Kidney (tissue), 14 donors: ENCODE measurements around the gene FRMD4A. TPM values are rescaled to one million over a fixed set of nuclear protein-coding genes. Genes with fewer than 3 reads are reported as not detected.

ENCODE experiments used
- DNase-seq, 5 donors: peaks; one replicate each; pipeline ENCODE4 v3.0.0-alpha.2; 2013 to 2020
- FAIRE-seq: peaks from 2 replicates; lab custom pipeline; 2012; peaks lifted over from hg19 to GRCh38; lab: Jason Lieb, UNC
- H3K27ac ChIP-seq, 2 donors: one replicate each; pipeline ENCODE4 v1.7.0; 2013; ENCODE audit warnings: low read depth in 2 of 2, low read length in 2 of 2, inconsistent platforms in 1 of 2
- H3K27me3 ChIP-seq: one replicate; pipeline ENCODE4 v1.7.1; 2013; ENCODE audit warnings: low read length, inconsistent platforms; ENCODE audit not compliant: control insufficient read depth, insufficient read depth
- H3K36me3 ChIP-seq, 3 donors: one replicate each; pipeline versions ENCODE4 v1.7.0 to v1.7.1; 2013; ENCODE audit warnings: low read length in 3 of 3, control low read depth in 1 of 3, inconsistent platforms in 1 of 3; ENCODE audit not compliant: insufficient read depth in 3 of 3, control insufficient read depth in 2 of 3
- H3K4me1 ChIP-seq, 3 donors: one replicate each; pipeline versions ENCODE4 v1.7.0 to v1.7.1; 2013; ENCODE audit warnings: low read length in 3 of 3, inconsistent platforms in 1 of 3, low read depth in 1 of 3; ENCODE audit not compliant: control insufficient read depth in 2 of 3, insufficient read depth in 2 of 3
- H3K4me3 ChIP-seq, 3 donors: one replicate each; pipeline versions ENCODE4 v1.7.0 to v1.8.1; 2013; ENCODE audit warnings: low read length in 3 of 3, control low read depth in 1 of 3, inconsistent platforms in 1 of 3
- H3K9ac ChIP-seq, 3 donors: one replicate each; pipeline versions ENCODE4 v1.7.0 to v1.7.1; 2013; ENCODE audit warnings: low read length in 3 of 3, control low read depth in 1 of 3, inconsistent platforms in 1 of 3
- H3K9me3 ChIP-seq, 3 donors: one replicate each; pipeline versions ENCODE4 v1.7.0 to v1.7.1; 2013; ENCODE audit warnings: low read length in 3 of 3, control low read depth in 1 of 3, inconsistent platforms in 1 of 3; ENCODE audit not compliant: control insufficient read depth in 2 of 3, insufficient read depth in 1 of 3
- intact Hi-C: fragments of 100-400 bp; cut with DNase I; formaldehyde crosslinking; loops from one replicate; pipeline ENCODE4 v1.11.1; 2022
- polyA plus RNA-seq: library from polyadenylated mRNA; stranded (reverse); fragments of 350-450 nt; fragmentation: Illumina TruSeq; extraction: RNeasy Lipid Tissue Mini Kit (QIAGEN cat#74804); gene quantifications from one replicate; pipeline ENCODE4 v1.2.3, GENCODE V29; 2014; ENCODE audit warnings: low read depth, low replicate concordance; ENCODE audit not compliant: insufficient read depth
- total RNA-seq: library from RNA; stranded (reverse); fragmentation: NEBNext Ultra II Directional; extraction: Animal tissue kit (Norgen Biotek cat#: 25700); gene quantifications from one replicate; pipeline ENCODE4 v1.2.1, GENCODE V29; 2021
- TF ChIP-seq, protein P1 (sequence below): IDR thresholded peaks from 3 replicates; pipeline ENCODE4 v1.5.1; 2012; ENCODE audit warnings: mild to moderate bottlenecking, moderate library complexity, borderline replicate concordance; ENCODE audit not compliant: insufficient read depth; ENCODE audit errors: extremely low read depth
- donor health status: control.
- donor health status: control.
- donor health status: control.
- donor health status: control.
- donor health status: control.
- donor health status: DM: yes; HTN: yes; CAD: no.
- donor health status: Normal renal cell carcinoma (clear cell type).

FRMD4A gene
- total and polyA plus RNA-seq, 2 donors from 2014 or later, result 16.0 to 68.2 TPM

DNA sequence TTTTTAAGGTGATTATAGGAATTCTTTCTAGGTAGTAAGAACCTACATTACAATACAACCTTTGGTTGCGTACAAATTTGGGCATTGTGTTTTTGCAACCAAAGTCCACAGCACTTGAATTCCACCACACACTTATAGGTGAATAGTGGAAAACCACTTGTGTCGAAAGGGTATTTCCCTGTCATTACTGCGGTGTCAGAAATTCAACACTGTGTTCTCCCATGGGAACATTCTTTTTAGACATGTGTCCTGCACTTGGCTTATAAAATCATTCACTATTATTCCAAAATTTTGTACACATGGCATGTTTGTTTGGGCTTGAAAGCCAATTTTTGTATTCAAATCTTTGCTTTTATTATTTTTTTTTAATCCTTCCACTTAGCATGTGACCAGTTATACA lies 410.3 kb downstream of the FRMD4A start:
- intact Hi-C loops, result no loop called here
- no peak for FAIRE-seq

DNA sequence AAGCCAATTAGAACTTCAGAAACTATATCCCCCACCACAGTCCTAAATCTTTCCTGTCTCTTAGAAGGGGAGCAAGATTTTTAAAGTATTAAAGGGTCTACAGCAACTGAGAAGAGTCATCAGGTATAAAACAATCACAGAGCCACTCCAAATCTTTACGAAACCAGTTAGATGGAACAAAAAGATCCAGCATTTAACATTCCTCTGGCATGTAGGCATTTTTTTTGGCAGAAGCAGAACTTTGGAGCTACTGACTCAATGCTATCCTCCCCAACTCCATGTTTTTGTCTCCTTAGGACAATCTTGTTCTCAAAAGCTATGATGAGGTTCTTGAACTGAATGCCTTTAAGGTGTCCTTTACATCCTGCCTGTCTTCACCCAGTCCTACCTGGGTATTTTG lies 410.7 kb downstream of the FRMD4A start:
- H3K27me3 ChIP-seq, result no peaks in the 10 kb centered on the region
- no peaks in the 10 kb centered on the region for H3K36me3 ChIP-seq
- FAIRE-seq (no peak), DNase-seq (no peak)
- no peak overlapping the region for H3K27ac ChIP-seq
- no peaks in the 10 kb centered on the region for H3K9me3 ChIP-seq
- no peak overlapping the region for H3K4me3 ChIP-seq
- TF ChIP-seq, protein P1, sequence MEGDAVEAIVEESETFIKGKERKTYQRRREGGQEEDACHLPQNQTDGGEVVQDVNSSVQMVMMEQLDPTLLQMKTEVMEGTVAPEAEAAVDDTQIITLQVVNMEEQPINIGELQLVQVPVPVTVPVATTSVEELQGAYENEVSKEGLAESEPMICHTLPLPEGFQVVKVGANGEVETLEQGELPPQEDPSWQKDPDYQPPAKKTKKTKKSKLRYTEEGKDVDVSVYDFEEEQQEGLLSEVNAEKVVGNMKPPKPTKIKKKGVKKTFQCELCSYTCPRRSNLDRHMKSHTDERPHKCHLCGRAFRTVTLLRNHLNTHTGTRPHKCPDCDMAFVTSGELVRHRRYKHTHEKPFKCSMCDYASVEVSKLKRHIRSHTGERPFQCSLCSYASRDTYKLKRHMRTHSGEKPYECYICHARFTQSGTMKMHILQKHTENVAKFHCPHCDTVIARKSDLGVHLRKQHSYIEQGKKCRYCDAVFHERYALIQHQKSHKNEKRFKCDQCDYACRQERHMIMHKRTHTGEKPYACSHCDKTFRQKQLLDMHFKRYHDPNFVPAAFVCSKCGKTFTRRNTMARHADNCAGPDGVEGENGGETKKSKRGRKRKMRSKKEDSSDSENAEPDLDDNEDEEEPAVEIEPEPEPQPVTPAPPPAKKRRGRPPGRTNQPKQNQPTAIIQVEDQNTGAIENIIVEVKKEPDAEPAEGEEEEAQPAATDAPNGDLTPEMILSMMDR, result no peak
- H3K4me1 ChIP-seq, result peaks cover 0 to 3% (median 0%) of the 10 kb centered on the region in 3 donors
- intact Hi-C loops, result no loop called here
- H3K9ac ChIP-seq, result no peak overlapping the region

More for the DNA sequence above, 410.3 kb downstream of the FRMD4A start:
- H3K36me3 ChIP-seq, result no peaks in the 10 kb centered on the region
- H3K27ac ChIP-seq, result no peak overlapping the region
- peaks cover 0 to 3% (median 0%) of the 10 kb centered on the region in 3 donors for H3K4me1 ChIP-seq
- TF ChIP-seq, protein P1, result no peak
- H3K9me3 ChIP-seq, result no peaks in the 10 kb centered on the region
- no peak overlapping the region for H3K4me3 ChIP-seq
- H3K27me3 ChIP-seq, result no peaks in the 10 kb centered on the region
- no peak overlapping the region for H3K9ac ChIP-seq
- DNase-seq, result no peak

DNA sequence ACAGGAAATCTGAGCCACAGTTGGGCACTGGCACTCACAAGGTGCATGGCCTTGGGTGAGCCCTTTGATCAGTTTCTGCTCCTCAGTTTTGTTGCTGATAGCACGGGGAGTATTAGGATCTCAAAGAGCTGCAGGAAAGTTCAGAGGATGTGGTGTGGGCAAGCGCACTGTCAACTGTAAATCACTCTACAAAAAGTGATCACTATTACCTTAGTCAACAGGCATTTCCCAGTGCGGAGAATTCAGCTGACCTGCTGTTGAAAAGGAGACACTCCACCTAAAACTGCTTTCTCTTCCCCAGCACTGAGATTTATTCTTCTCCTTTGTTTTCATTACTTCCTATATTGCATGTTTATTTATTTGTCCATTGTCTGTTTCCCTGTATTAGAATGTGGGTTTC lies 412.9 kb downstream of the FRMD4A start:
- Histone ChIP-seq H3K27ac (no peak overlapping the region), H3K4me1 (peaks cover 0 to 3% (median 0%) of the 10 kb centered on the region in 3 donors), H3K27me3 (no peaks in the 10 kb centered on the region), H3K9me3 (no peaks in the 10 kb centered on the region), H3K4me3 (no peak overlapping the region), H3K36me3 (no peaks in the 10 kb centered on the region), H3K9ac (no peak overlapping the region)
- intact Hi-C loops, result no loop called here
- TF ChIP-seq, protein P1, result no peak
- FAIRE-seq (no peak), DNase-seq (peak in 2 of 5 donors; percentile 36 to 50)

DNA sequence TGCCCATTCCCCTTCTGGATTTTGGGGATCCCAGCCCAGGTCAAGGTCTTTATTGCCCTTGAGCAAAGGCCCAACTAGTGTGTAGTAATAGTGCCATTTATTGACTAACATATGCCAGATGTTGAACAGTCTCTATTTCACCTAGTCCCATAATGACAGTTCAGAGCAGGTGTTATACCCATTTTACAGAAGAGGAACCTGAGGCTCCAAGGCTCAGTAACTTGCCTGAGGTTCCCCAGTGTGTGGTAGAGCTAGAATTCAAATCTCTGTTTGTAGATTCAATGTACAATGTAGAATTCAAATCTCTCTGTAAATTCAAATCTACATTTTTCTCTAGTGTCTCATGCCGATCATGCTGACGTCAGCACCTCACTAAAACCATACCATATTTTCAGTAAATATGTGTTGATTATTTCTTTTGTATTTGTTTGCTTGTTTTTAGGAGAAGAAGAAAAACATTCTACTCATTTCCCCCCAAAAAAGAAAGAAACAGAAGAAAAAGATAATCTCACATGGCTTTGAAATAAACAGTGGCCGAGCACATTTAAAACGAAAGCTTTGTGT lies 414.3 kb downstream of the FRMD4A start:
- H3K4me3 ChIP-seq, result no peak overlapping the region
- FAIRE-seq (no peak), DNase-seq (no peak)
- H3K27ac ChIP-seq, result no peak overlapping the region
- intact Hi-C loops, result no loop called here
- no peak overlapping the region for H3K9ac ChIP-seq
- TF ChIP-seq, protein P1, result no peak
- peaks cover 0 to 3% (median 0%) of the 10 kb centered on the region in 3 donors for H3K4me1 ChIP-seq
- no peaks in the 10 kb centered on the region for H3K36me3 ChIP-seq
- no peaks in the 10 kb centered on the region for H3K9me3 ChIP-seq
- no peaks in the 10 kb centered on the region for H3K27me3 ChIP-seq
